Ascending aorta (tissue), 2 donors: ENCODE measurements around the gene RASGEF1C. TPM values are rescaled to one million over a fixed set of nuclear protein-coding genes. Genes with fewer than 3 reads are reported as not detected.

Experiments
- DNase-seq, 2 donors: peaks; one replicate each; pipeline ENCODE4 v3.0.0-alpha.2; 2019; ENCODE audit warnings: low spot score in 2 of 2
- H3K27ac ChIP-seq, 2 donors: fragments of 200-600 bp; sonication (generic); one replicate each; pipeline ENCODE4 v1.5.1; 2016 to 2017; ENCODE audit warnings: mild to moderate bottlenecking in 1 of 2
- H3K27me3 ChIP-seq: fragments of 200-600 bp; sonication (generic); one replicate; pipeline ENCODE4 v1.5.1; 2017
- H3K36me3 ChIP-seq, 2 donors: fragments of 200-600 bp; sonication (generic); one replicate each; pipeline ENCODE4 v1.5.1; 2016
- H3K4me1 ChIP-seq, 2 donors: fragments of 200-600 bp; sonication (generic); one replicate each; pipeline ENCODE4 v1.5.1; 2016 to 2017; ENCODE audit warnings: mild to moderate bottlenecking in 1 of 2
- H3K4me3 ChIP-seq, 2 donors: fragments of 200-600 bp; sonication (generic); one replicate each; pipeline ENCODE4 v1.5.1; 2016 to 2017; ENCODE audit warnings: mild to moderate bottlenecking in 1 of 2
- H3K9me3 ChIP-seq, 2 donors: fragments of 200-600 bp; sonication (generic); one replicate each; pipeline ENCODE4 v1.5.1; 2016
- CTCF ChIP-seq, 3 experiments: fragments of 200-600 bp in 2 of 3; fragments of 450-650 bp in 1 of 3; sonication (generic) in 2 of 3; IDR thresholded peaks; one replicate each; pipeline ENCODE4 v1.5.1; 2016 to 2019; ENCODE audit warnings: antibody characterized with exemption in 3 of 3, mild to moderate bottlenecking in 1 of 3, moderate library complexity in 1 of 3
- intact Hi-C: fragments of 100-400 bp; cut with DNase I; formaldehyde crosslinking; loops from one replicate; pipeline ENCODE4 v1.15.1; 2023
- total RNA-seq: library from RNA; depleted of rRNA; stranded (reverse); fragments of >200 nt; gene quantifications from one replicate; pipeline ENCODE4 v1.1.0, GENCODE V29; 2016

Gene RASGEF1C
- total RNA-seq, 1 donor from 2014 or later = not detected

- no peak overlapping the region for H3K4me3 ChIP-seq
- intact Hi-C loops = no loop called here
- no peaks in the 10 kb centered on the region for H3K36me3 ChIP-seq
- no peak for DNase-seq
- H3K27me3 ChIP-seq = no peaks in the 10 kb centered on the region
- no peaks in the 10 kb centered on the region for H3K9me3 ChIP-seq
- H3K27ac ChIP-seq = no peak overlapping the region
- no peak for TF ChIP-seq CTCF (IDR thresholded peaks at IDR 0.05)
- H3K4me1 ChIP-seq = no peaks in the 10 kb centered on the region
Observed at GRCh38 chr5:180198208-180198607, 10.8 kb downstream of the RASGEF1C start.

- Histone ChIP-seq H3K27ac (no peak overlapping the region), H3K27me3 (no peaks in the 10 kb centered on the region), H3K9me3 (peaks cover 0 to 2% of the 10 kb centered on the region in 2 donors), H3K4me1 (no peaks in the 10 kb centered on the region), H3K36me3 (no peaks in the 10 kb centered on the region), H3K4me3 (no peak overlapping the region)
- no peak for DNase-seq
- intact Hi-C loops = no loop called here
- no peak for TF ChIP-seq CTCF (IDR thresholded peaks at IDR 0.05)
Observed at GRCh38 chr5:180197016-180197702, 11.9 kb downstream of the RASGEF1C start.

- intact Hi-C loops = no loop called here
- no peak for DNase-seq
Observed at GRCh38 chr5:180194410-180195345, 14.3 kb downstream of the RASGEF1C start.

GRCh38 chr5:180193749-180194375, 15.1 kb downstream of the RASGEF1C start:
- Histone ChIP-seq H3K27me3 (no peaks in the 10 kb centered on the region), H3K9me3 (peaks cover 0 to 6% of the 10 kb centered on the region in 2 donors), H3K4me3 (no peak overlapping the region), H3K27ac (no peak overlapping the region), H3K36me3 (no peaks in the 10 kb centered on the region), H3K4me1 (no peaks in the 10 kb centered on the region)
- DNase-seq = peak in 1 of 2 donors; percentile 37
- TF ChIP-seq CTCF (IDR thresholded peaks at IDR 0.05) = no peak
- intact Hi-C loops = no loop called here

More at GRCh38 chr5:180194410-180195345, 14.3 kb downstream of the RASGEF1C start:
- H3K4me1 ChIP-seq = no peaks in the 10 kb centered on the region
- no peaks in the 10 kb centered on the region for H3K27me3 ChIP-seq
- H3K9me3 ChIP-seq = peaks cover 0 to 6% of the 10 kb centered on the region in 2 donors
- no peak overlapping the region for H3K4me3 ChIP-seq
- TF ChIP-seq CTCF (IDR thresholded peaks at IDR 0.05) = no peak
- H3K36me3 ChIP-seq = no peaks in the 10 kb centered on the region
- H3K27ac ChIP-seq = no peak overlapping the region

- Histone ChIP-seq H3K36me3 (no peaks in the 10 kb centered on the region), H3K9me3 (peaks cover 5 to 9% of the 10 kb centered on the region in 2 donors), H3K27ac (no peak overlapping the region), H3K4me1 (no peaks in the 10 kb centered on the region), H3K4me3 (no peak overlapping the region), H3K27me3 (no peaks in the 10 kb centered on the region)
- intact Hi-C loops = no loop called here
- no peak for DNase-seq
- no peak for TF ChIP-seq CTCF (IDR thresholded peaks at IDR 0.05)
Observed at GRCh38 chr5:180191716-180192115, 17.3 kb downstream of the RASGEF1C start.
